Right lobe of liver (tissue), 4 donors: ENCODE data around the gene RAD50.

Source experiments
- CTCF ChIP-seq, 4 donors: fragments of 200-600 bp in 3 of 4; fragments of 450-650 bp in 1 of 4; IDR thresholded peaks; one replicate each; pipeline versions ENCODE4 v1.5.1 to v1.8.0; 2016 to 2022; ENCODE audit warnings: antibody characterized with exemption in 4 of 4, mild to moderate bottlenecking in 2 of 4
- POLR2A ChIP-seq: fragments of 450-650 bp; IDR thresholded peaks from one replicate; pipeline ENCODE4 v1.6.1; 2017; ENCODE audit warnings: antibody characterized with exemption, mild to moderate bottlenecking
- donor health status: DM: no; HTN: no; CAD: no.
- donor health status: DM: no; HTN: no; CAD: no.
- donor health status: DM: no; HTN: yes; CAD: no.

GRCh38 chr5:132669966-132670882 is 113.4 kb downstream of the RAD50 start:
- TF ChIP-seq CTCF (IDR thresholded peaks at IDR 0.05) (no peak), POLR2A (no peak)
